ENCODE data around the gene DVL1. TPM values are rescaled to one million over a fixed set of nuclear protein-coding genes. Genes with fewer than 3 reads are reported as not detected.

Gene DVL1
- total and polyA plus RNA-seq, 2 of the 13 experiments (the other 11 are each of a cell fraction or from before 2014, with no cell fraction given), result 30.8 to 60.4 TPM

GRCh38 chr1:1305300-1306069, 43.7 kb downstream of the DVL1 start (continued):
- TF ChIP-seq CAMTA2 (CRISPR knock-in tag; IDR thresholded peaks at IDR 0.05; ENCODE audit: borderline replicate concordance) (peak; percentile 56; the same call in 1 of the 2 replicates), EP300 (IDR thresholded peaks at IDR 0.05; ENCODE audit: low read depth in 2 of 2, low read length in 2 of 2) (peak in 1 of 2 experiments; percentile 20; a peak in 1 of 4 replicates), EP300 (CRISPR knock-in tag; IDR thresholded peaks at IDR 0.05; ENCODE audit: borderline replicate concordance) (no peak), ZNF225 (CRISPR knock-in tag; IDR thresholded peaks at IDR 0.05) (no peak), ZBTB7B (CRISPR knock-in tag; IDR thresholded peaks at IDR 0.05) (no peak), BRCA1 (CRISPR knock-in tag; IDR thresholded peaks at IDR 0.05) (no peak; the same call in 1 of the 2 replicates), NR2C2 (CRISPR knock-in tag; IDR thresholded peaks at IDR 0.05; ENCODE audit: borderline replicate concordance) (peak; percentile 55; the same call in 1 of the 2 replicates), ZBTB8A (CRISPR knock-in tag; IDR thresholded peaks at IDR 0.05; ENCODE audit: borderline replicate concordance, low read depth) (no peak), ZSCAN22 (CRISPR knock-in tag; IDR thresholded peaks at IDR 0.05) (no peak), ZNF670 (CRISPR knock-in tag; IDR thresholded peaks at IDR 0.05; ENCODE audit: borderline replicate concordance) (no peak), ZNF33A (CRISPR knock-in tag; IDR thresholded peaks at IDR 0.05; ENCODE audit: borderline replicate concordance) (no peak), ZNF891 (CRISPR knock-in tag; IDR thresholded peaks at IDR 0.05) (no peak; the same call in 1 of the 2 replicates), MEIS2 (CRISPR knock-in tag; IDR thresholded peaks at IDR 0.05) (no peak; the same call in 1 of the 2 replicates), ZFAT (CRISPR knock-in tag; conservative IDR thresholded peaks at IDR 0.05) (no peak), RAD51 (IDR thresholded peaks at IDR 0.05; ENCODE audit: borderline replicate concordance) (no peak), ZMYM3 (CRISPR knock-in tag; IDR thresholded peaks at IDR 0.05) (no peak), SP5 (CRISPR knock-in tag; IDR thresholded peaks at IDR 0.05; ENCODE audit: borderline replicate concordance, low read depth) (peak; percentile 67; the same call in 1 of the 2 replicates), TRIM24 (CRISPR knock-in tag; IDR thresholded peaks at IDR 0.05) (no peak), MBNL3 (CRISPR knock-in tag; conservative IDR thresholded peaks at IDR 0.05) (no peak), PTBP1 (IDR thresholded peaks at IDR 0.05; ENCODE audit: low read depth, low read length, poor library complexity, severe bottlenecking) (no peak), KAT2B (IDR thresholded peaks at IDR 0.05; ENCODE audit: borderline replicate concordance, low read depth, low read length) (no peak), HMGA1 (CRISPR knock-in tag; conservative IDR thresholded peaks at IDR 0.05) (no peak), ZNF224 (CRISPR knock-in tag; IDR thresholded peaks at IDR 0.05) (no peak), TOE1 (CRISPR knock-in tag; IDR thresholded peaks at IDR 0.05) (no peak)
- TF ChIP-seq, protein P1, sequence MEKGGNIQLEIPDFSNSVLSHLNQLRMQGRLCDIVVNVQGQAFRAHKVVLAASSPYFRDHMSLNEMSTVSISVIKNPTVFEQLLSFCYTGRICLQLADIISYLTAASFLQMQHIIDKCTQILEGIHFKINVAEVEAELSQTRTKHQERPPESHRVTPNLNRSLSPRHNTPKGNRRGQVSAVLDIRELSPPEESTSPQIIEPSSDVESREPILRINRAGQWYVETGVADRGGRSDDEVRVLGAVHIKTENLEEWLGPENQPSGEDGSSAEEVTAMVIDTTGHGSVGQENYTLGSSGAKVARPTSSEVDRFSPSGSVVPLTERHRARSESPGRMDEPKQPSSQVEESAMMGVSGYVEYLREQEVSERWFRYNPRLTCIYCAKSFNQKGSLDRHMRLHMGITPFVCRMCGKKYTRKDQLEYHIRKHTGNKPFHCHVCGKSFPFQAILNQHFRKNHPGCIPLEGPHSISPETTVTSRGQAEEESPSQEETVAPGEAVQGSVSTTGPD (CRISPR knock-in tag; IDR thresholded peaks at IDR 0.05), result no peak
- TF ChIP-seq, protein P2, sequence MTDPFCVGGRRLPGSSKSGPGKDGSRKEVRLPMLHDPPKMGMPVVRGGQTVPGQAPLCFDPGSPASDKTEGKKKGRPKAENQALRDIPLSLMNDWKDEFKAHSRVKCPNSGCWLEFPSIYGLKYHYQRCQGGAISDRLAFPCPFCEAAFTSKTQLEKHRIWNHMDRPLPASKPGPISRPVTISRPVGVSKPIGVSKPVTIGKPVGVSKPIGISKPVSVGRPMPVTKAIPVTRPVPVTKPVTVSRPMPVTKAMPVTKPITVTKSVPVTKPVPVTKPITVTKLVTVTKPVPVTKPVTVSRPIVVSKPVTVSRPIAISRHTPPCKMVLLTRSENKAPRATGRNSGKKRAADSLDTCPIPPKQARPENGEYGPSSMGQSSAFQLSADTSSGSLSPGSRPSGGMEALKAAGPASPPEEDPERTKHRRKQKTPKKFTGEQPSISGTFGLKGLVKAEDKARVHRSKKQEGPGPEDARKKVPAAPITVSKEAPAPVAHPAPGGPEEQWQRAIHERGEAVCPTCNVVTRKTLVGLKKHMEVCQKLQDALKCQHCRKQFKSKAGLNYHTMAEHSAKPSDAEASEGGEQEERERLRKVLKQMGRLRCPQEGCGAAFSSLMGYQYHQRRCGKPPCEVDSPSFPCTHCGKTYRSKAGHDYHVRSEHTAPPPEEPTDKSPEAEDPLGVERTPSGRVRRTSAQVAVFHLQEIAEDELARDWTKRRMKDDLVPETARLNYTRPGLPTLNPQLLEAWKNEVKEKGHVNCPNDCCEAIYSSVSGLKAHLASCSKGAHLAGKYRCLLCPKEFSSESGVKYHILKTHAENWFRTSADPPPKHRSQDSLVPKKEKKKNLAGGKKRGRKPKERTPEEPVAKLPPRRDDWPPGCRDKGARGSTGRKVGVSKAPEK (CRISPR knock-in tag; IDR thresholded peaks at IDR 0.05; ENCODE audit: borderline replicate concordance), result no peak
- TF ChIP-seq, protein P3, sequence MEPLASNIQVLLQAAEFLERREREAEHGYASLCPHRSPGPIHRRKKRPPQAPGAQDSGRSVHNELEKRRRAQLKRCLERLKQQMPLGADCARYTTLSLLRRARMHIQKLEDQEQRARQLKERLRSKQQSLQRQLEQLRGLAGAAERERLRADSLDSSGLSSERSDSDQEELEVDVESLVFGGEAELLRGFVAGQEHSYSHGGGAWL (CRISPR knock-in tag; IDR thresholded peaks at IDR 0.05), result 0 out of 2 replicates have a peak, but pooled peaks have one; percentile 17

Measured in HepG2 (cell line).